Mesenchymal stem cell (in vitro differentiated cells and primary cell): Measurements from ENCODE around the gene AMMECR1.

Experiments used
- DNase-seq: peaks from one replicate; pipeline ENCODE4 v3.0.0-alpha.2; 2013
- H2AFZ ChIP-seq: one replicate; pipeline ENCODE4 v1.6.1; 2013; ENCODE audit warnings: low read depth, mild to moderate bottlenecking, control low read depth, inconsistent platforms, low read length, moderate library complexity
- H2AK5ac ChIP-seq: 2 replicates; pipeline ENCODE4 v1.6.1; 2013; ENCODE audit warnings: low read length, moderate library complexity, mild to moderate bottlenecking, inconsistent platforms; ENCODE audit not compliant: severe bottlenecking
- H2BK120ac ChIP-seq: one replicate; pipeline ENCODE4 v1.6.1; 2013; ENCODE audit warnings: low read depth, mild to moderate bottlenecking, inconsistent platforms, low read length, moderate library complexity
- H2BK12ac ChIP-seq, 2 experiments: one replicate each; pipeline ENCODE4 v1.6.1; 2013; ENCODE audit warnings: inconsistent platforms in 2 of 2, low read length in 2 of 2, mild to moderate bottlenecking in 2 of 2, moderate library complexity in 2 of 2, control low read depth in 1 of 2
- H2BK15ac ChIP-seq: one replicate; pipeline ENCODE4 v1.6.1; 2013; ENCODE audit warnings: mild to moderate bottlenecking, low read depth, inconsistent platforms; ENCODE audit not compliant: poor library complexity, severe bottlenecking
- H2BK5ac ChIP-seq: 2 replicates; pipeline ENCODE4 v1.6.1; 2013; ENCODE audit warnings: low read depth, mild to moderate bottlenecking, low read length, control low read depth, inconsistent platforms; ENCODE audit not compliant: poor library complexity, severe bottlenecking
- H3K14ac ChIP-seq, 2 experiments: one replicate each; pipeline ENCODE4 v1.6.1; 2013; ENCODE audit warnings: inconsistent platforms in 2 of 2, low read length in 2 of 2, control low read depth in 1 of 2, mild to moderate bottlenecking in 1 of 2, moderate library complexity in 1 of 2
- H3K18ac ChIP-seq, 2 experiments: one replicate each; pipeline ENCODE4 v1.6.1; 2013; ENCODE audit warnings: inconsistent platforms in 2 of 2, low read length in 2 of 2, control low read depth in 1 of 2, low read depth in 1 of 2, mild to moderate bottlenecking in 1 of 2
- H3K23ac ChIP-seq, 2 experiments: one replicate each; pipeline ENCODE4 v1.6.1; 2013; ENCODE audit warnings: inconsistent platforms in 2 of 2, low read length in 2 of 2, mild to moderate bottlenecking in 2 of 2, moderate library complexity in 2 of 2, control low read depth in 1 of 2
- H3K27ac ChIP-seq: 2 replicates; pipeline ENCODE4 v1.5.1; 2013; ENCODE audit warnings: mild to moderate bottlenecking, moderate library complexity, low read length, control low read depth, inconsistent platforms; ENCODE audit not compliant: poor library complexity, severe bottlenecking
- H3K27me3 ChIP-seq, 2 experiments: 2 replicates each; pipeline versions ENCODE4 v1.6.1 to v1.7.0; 2013; ENCODE audit warnings: low read length in 2 of 2, mild to moderate bottlenecking in 2 of 2, moderate library complexity in 2 of 2, control low read depth in 1 of 2, inconsistent platforms in 1 of 2; ENCODE audit not compliant: control insufficient read depth in 1 of 2, insufficient read depth in 1 of 2
- H3K36me3 ChIP-seq, 2 experiments: 2 replicates each; pipeline versions ENCODE4 v1.6.1 to v1.7.0; 2013; ENCODE audit warnings: low read length in 2 of 2, control low read depth in 1 of 2, inconsistent platforms in 1 of 2, low read depth in 1 of 2, mild to moderate bottlenecking in 1 of 2; ENCODE audit not compliant: insufficient read depth in 2 of 2, control insufficient read depth in 1 of 2
- H3K4ac ChIP-seq, 2 experiments: one replicate each; pipeline ENCODE4 v1.6.1; 2013; ENCODE audit warnings: inconsistent platforms in 2 of 2, low read length in 2 of 2, mild to moderate bottlenecking in 2 of 2, moderate library complexity in 2 of 2, control low read depth in 1 of 2, low read depth in 1 of 2
- H3K4me1 ChIP-seq: 2 replicates; pipeline ENCODE4 v1.6.1; 2013; ENCODE audit warnings: low read depth, low read length, control low read depth; ENCODE audit not compliant: control insufficient read depth, insufficient read depth
- H3K4me2 ChIP-seq: 2 replicates; pipeline ENCODE4 v1.6.1; 2013; ENCODE audit warnings: low read length, mild to moderate bottlenecking, inconsistent platforms; ENCODE audit not compliant: poor library complexity, severe bottlenecking
- H3K4me3 ChIP-seq, 2 experiments: 2 replicates each; pipeline versions ENCODE4 v1.5.1 to v1.7.0; 2013; ENCODE audit warnings: low read length in 2 of 2, mild to moderate bottlenecking in 2 of 2, control low read depth in 1 of 2, low read depth in 1 of 2; ENCODE audit not compliant: insufficient read depth in 1 of 2
- H3K79me1 ChIP-seq: replicated peaks from 2 replicates; pipeline ENCODE4 v1.6.1; 2013; ENCODE audit warnings: mild to moderate bottlenecking, control low read depth, low read length, inconsistent platforms; ENCODE audit not compliant: poor library complexity, severe bottlenecking
- H3K9ac ChIP-seq: 2 replicates; pipeline ENCODE4 v1.7.0; 2013; ENCODE audit warnings: mild to moderate bottlenecking, low read length, moderate library complexity
- H3K9me3 ChIP-seq: 2 replicates; pipeline ENCODE4 v1.7.0; 2013; ENCODE audit warnings: mild to moderate bottlenecking, low read length; ENCODE audit not compliant: control insufficient read depth
- H4K8ac ChIP-seq: one replicate; pipeline ENCODE4 v1.6.1; 2013; ENCODE audit warnings: inconsistent platforms, mild to moderate bottlenecking, low read length, moderate library complexity
- H4K91ac ChIP-seq: one replicate; pipeline ENCODE4 v1.6.1; 2013; ENCODE audit warnings: mild to moderate bottlenecking, low read length, inconsistent platforms
- WGBS: methylation state at CpG from one replicate; pipeline ENCODE4 v1.1.7; 2013; ENCODE audit warnings: mixed read lengths; 5-methylcytosine and 5-hydroxymethylcytosine counted together

Gene AMMECR1

GRCh38 chrX:110180176-110180927 is 137.5 kb downstream of the AMMECR1 start:
- no peak overlapping the region for H2BK5ac ChIP-seq
- WGBS, result 0% methylated on average over 1 of the region's 5 CpGs
- no peak overlapping the region for H3K4ac ChIP-seq
- H3K9ac ChIP-seq, result no peak overlapping the region
- H3K23ac ChIP-seq, result peak overlapping the region in 1 of 2 experiments; percentile 59
- H4K91ac ChIP-seq, result no peak overlapping the region
- H2AK5ac ChIP-seq, result no peak overlapping the region
- H3K14ac ChIP-seq, result no peak overlapping the region
- H3K79me1 ChIP-seq, result peaks cover 14% of the 10 kb centered on the region
- H3K27me3 ChIP-seq, result peaks cover 0 to 39% of the 10 kb centered on the region in 2 experiments
- peaks cover 0 to under 1% of the 10 kb centered on the region in 2 experiments for H3K36me3 ChIP-seq
- H3K4me2 ChIP-seq, result no peak overlapping the region
- no peaks in the 10 kb centered on the region for H3K9me3 ChIP-seq
- no peak overlapping the region for H2BK15ac ChIP-seq
- H2BK120ac ChIP-seq, result no peak overlapping the region
- peak overlapping the region; percentile 89 for H3K27ac ChIP-seq
- H3K4me3 ChIP-seq, result no peak overlapping the region
- peaks cover 26% of the 10 kb centered on the region for H3K4me1 ChIP-seq
- H2BK12ac ChIP-seq, result peak overlapping the region in 1 of 2 experiments; percentile 66
- peak overlapping the region; percentile 23 for H4K8ac ChIP-seq
- peak; percentile 75 for DNase-seq
- no peak overlapping the region for H2AFZ ChIP-seq
- peak overlapping the region in 1 of 2 experiments; percentile 73 for H3K18ac ChIP-seq

DNA sequence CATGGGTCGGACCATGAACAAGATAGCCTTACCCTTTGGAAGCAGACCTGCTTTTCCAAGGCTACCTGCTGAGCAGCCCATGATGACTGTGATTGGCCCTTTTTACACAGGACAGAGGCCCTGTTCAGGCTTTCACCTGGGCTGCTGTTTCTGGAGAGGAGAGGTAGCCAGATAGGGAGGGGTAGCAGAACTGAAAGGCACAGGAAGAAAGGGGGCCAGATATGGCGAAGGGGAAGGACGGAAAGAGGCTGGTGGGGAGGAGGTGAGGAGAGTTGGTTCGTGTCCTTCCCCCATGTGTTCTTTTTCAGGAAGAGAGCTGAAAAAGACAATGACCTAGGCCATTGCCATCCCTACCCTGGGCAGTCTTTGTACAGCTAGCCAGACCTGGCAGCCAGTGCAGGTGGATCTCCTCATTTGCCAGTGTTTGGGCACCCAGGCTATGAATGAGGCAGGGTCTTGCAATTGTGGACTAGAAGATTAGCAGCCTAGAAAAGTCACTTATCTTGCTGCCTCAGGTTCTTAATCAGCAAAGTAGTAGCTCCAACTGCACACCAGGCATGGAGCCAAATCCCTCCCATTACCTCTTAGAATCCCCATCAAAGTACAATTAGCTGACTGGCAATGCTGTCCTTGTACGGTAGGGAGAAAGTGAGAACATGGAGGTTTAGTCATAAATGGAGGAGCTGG is 139.6 kb downstream of the AMMECR1 start:
- no peak for DNase-seq
- Histone ChIP-seq H3K18ac (peak overlapping the region in 1 of 2 experiments; percentile 66), H3K14ac (no peak overlapping the region), H3K79me1 (peaks cover 15% of the 10 kb centered on the region), H3K4me1 (peaks cover 26% of the 10 kb centered on the region), H3K27me3 (peaks cover 0 to 48% of the 10 kb centered on the region in 2 experiments), H2AK5ac (no peak overlapping the region), H2AFZ (no peak overlapping the region), H4K91ac (no peak overlapping the region), H4K8ac (no peak overlapping the region), H2BK12ac (no peak overlapping the region), H3K4me2 (no peak overlapping the region), H3K4me3 (no peak overlapping the region), H3K9me3 (no peaks in the 10 kb centered on the region), H3K27ac (no peak overlapping the region), H3K23ac (no peak overlapping the region), H3K4ac (no peak overlapping the region), H2BK15ac (peak overlapping the region; percentile 30), H3K9ac (no peak overlapping the region), H3K36me3 (peaks cover 0 to 10% of the 10 kb centered on the region in 2 experiments), H2BK5ac (no peak overlapping the region), H2BK120ac (no peak overlapping the region)
- WGBS, result 100% methylated on average over 1 of the region's 5 CpGs

- Histone ChIP-seq H3K9me3 (no peaks in the 10 kb centered on the region), H3K23ac (no peak overlapping the region), H2AFZ (no peak overlapping the region), H2AK5ac (no peak overlapping the region), H4K8ac (no peak overlapping the region), H3K4ac (no peak overlapping the region), H3K4me2 (no peak overlapping the region), H3K14ac (no peak overlapping the region), H4K91ac (no peak overlapping the region), H3K36me3 (peaks cover 0 to 16% of the 10 kb centered on the region in 2 experiments), H3K18ac (no peak overlapping the region), H3K27ac (no peak overlapping the region), H3K4me3 (no peak overlapping the region), H2BK15ac (no peak overlapping the region), H3K4me1 (peaks cover 15% of the 10 kb centered on the region), H2BK120ac (no peak overlapping the region), H2BK12ac (peak overlapping the region in 1 of 2 experiments; percentile 25), H3K79me1 (peaks cover 12% of the 10 kb centered on the region), H3K9ac (no peak overlapping the region), H2BK5ac (no peak overlapping the region), H3K27me3 (peaks cover 0 to 44% of the 10 kb centered on the region in 2 experiments)
- DNase-seq, result no peak
- 100% methylated on average over 3 of the region's 3 CpGs for WGBS
Measured at GRCh38 chrX:110175696-110176095, 142.2 kb downstream of the AMMECR1 start.

GRCh38 chrX:110175146-110175545 is 142.7 kb downstream of the AMMECR1 start:
- no peak overlapping the region for H3K4ac ChIP-seq
- peaks cover 10% of the 10 kb centered on the region for H3K4me1 ChIP-seq
- H3K4me3 ChIP-seq, result no peak overlapping the region
- H2AK5ac ChIP-seq, result no peak overlapping the region
- no peak overlapping the region for H2AFZ ChIP-seq
- H3K14ac ChIP-seq, result no peak overlapping the region
- H2BK12ac ChIP-seq, result no peak overlapping the region
- no peak overlapping the region for H3K18ac ChIP-seq
- no peak overlapping the region for H3K23ac ChIP-seq
- H2BK120ac ChIP-seq, result no peak overlapping the region
- no peak for DNase-seq
- H2BK5ac ChIP-seq, result no peak overlapping the region
- H3K79me1 ChIP-seq, result peaks cover 12% of the 10 kb centered on the region
- H3K36me3 ChIP-seq, result peaks cover 0 to 16% of the 10 kb centered on the region in 2 experiments
- no peak overlapping the region for H4K8ac ChIP-seq
- H3K9me3 ChIP-seq, result no peaks in the 10 kb centered on the region
- no peak overlapping the region for H4K91ac ChIP-seq
- H2BK15ac ChIP-seq, result no peak overlapping the region
- peaks cover 0 to 44% of the 10 kb centered on the region in 2 experiments for H3K27me3 ChIP-seq
- H3K4me2 ChIP-seq, result no peak overlapping the region
- 82% methylated on average over 2 of the region's 4 CpGs for WGBS
- H3K9ac ChIP-seq, result no peak overlapping the region
- no peak overlapping the region for H3K27ac ChIP-seq
